ENCODE measurements around the gene UTP3.
"Not testable (repeated sequence)": the region's sequence is repeated elsewhere in the genome, so short reads cannot be mapped to it uniquely, and the experiment has no call there.

Gene UTP3

DNA sequence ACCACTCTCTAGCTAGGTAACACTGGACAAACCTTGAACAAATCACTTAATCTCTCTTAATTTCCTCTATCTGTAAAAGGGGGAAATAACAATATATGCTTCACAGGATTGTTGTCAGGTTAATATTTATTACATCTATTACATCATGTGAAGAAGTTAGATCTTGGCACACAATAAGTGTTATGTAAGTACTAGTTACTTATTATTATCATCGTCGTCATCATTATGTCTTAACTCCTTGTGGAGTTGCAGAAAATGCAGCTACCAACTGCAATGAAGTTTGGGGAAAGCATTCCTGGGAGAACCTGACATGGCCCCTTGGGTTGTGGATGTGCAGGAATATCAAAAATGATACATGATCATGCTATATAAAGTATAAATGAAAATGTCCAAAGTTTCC lies 17.2 kb upstream of the UTP3 start:
- CTCF ChIA-PET, result no interaction called here

DNA sequence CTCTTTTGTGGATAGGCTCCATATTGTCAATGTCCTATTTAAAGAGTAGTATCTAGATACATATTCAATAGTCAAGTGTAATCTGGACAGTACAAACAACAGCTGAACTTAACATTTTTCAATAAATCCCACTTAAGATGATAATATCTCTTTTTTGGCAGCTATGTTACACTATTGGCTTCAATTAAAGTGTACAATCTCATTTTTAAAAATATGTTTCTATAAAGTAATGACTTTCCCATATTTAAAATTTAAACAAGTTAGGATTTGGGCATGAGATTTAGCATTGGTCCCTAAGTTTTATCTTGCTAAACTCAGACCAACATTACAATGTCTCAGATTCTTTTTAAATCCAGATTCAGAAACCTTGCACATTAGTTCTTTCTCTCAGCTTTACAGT lies 14.1 kb upstream of the UTP3 start:
- Mint-ChIP-seq H3K27ac (no peak overlapping the region), H3K9me3 (no peaks in the 10 kb centered on the region), H3K36me3 (peaks cover 5% of the 10 kb centered on the region), H3K4me3 (no peak overlapping the region), H3K27me3 (peaks cover 10% of the 10 kb centered on the region), H3K4me1 (peaks cover 41% of the 10 kb centered on the region)
- CTCF ChIA-PET, result interaction anchor here (0.9 kb wide), 1 partner anchor 18 kb away, joined by 3 read pairs; no protein-coding TSS in a partner anchor
- DNase-seq, result no peak

More for the DNA sequence above, 17.2 kb upstream of the UTP3 start:
- H3K27ac Mint-ChIP-seq, result no peak overlapping the region
- no peaks in the 10 kb centered on the region for H3K9me3 Mint-ChIP-seq
- peaks cover 5% of the 10 kb centered on the region for H3K36me3 Mint-ChIP-seq
- H3K27me3 Mint-ChIP-seq, result peaks cover 10% of the 10 kb centered on the region
- DNase-seq, result no peak
- peaks cover 32% of the 10 kb centered on the region for H3K4me1 Mint-ChIP-seq
- H3K4me3 Mint-ChIP-seq, result no peak overlapping the region

DNA sequence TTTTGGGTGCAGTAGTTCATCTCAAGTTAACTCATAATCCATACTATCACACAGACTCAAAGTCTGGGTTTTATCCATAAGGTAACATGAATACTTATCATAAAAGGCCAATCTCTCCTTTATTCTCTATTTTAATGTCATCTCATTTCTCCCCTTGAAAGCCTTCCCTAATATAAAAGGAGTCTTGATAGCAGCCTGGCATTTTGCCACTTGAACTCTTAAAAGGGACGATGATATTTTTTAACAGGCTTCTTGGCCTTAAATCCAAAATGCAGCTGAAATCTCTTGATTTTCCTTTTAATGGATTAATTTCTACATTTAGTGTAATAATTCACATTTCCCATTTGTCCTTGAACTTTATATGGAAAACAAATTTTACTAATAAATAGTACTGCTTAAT lies 13.6 kb upstream of the UTP3 start:
- no peak overlapping the region for H3K27ac Mint-ChIP-seq
- CTCF ChIA-PET, result interaction anchor here (0.9 kb wide), 1 partner anchor 19 kb away, joined by 3 read pairs; no protein-coding TSS in a partner anchor
- peaks cover 10% of the 10 kb centered on the region for H3K27me3 Mint-ChIP-seq
- H3K36me3 Mint-ChIP-seq, result peaks cover 5% of the 10 kb centered on the region
- DNase-seq, result no peak
- no peaks in the 10 kb centered on the region for H3K9me3 Mint-ChIP-seq
- peaks cover 47% of the 10 kb centered on the region for H3K4me1 Mint-ChIP-seq
- no peak overlapping the region for H3K4me3 Mint-ChIP-seq

DNA sequence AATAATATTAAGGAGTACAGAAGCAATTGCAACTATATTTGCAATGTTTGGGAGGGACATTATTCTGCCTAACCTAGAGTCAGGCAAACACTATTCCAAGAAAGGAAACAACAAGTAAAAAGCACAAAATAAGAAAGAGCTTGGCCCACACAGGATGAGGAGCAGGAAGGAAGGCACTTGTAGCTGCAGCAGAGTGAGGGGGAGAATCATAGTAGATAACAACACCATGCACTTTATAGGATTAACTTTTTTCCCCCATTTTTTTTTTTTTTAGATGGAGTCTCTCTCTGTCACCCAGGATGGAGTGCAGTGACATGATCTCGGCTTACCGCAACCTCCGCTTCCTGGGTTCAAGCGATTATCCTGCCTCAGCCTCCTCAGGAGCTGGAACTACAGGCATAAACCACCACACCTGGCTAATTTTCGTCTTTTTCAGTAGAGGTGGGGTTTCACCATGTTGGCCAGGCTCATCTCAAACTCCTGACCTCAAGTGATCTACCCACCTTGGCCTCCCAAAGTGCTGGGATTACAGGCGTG lies 11.7 kb upstream of the UTP3 start:
- CTCF ChIA-PET, result interaction anchor here (0.7 to 2.3 kb wide), 3 partner anchors 9 to 1419 kb away, joined by 3 to 5 read pairs (median 3); no protein-coding TSS in a partner anchor
- DNase-seq, result no peak
- H3K27me3 Mint-ChIP-seq, result peaks cover 5% of the 10 kb centered on the region

DNA sequence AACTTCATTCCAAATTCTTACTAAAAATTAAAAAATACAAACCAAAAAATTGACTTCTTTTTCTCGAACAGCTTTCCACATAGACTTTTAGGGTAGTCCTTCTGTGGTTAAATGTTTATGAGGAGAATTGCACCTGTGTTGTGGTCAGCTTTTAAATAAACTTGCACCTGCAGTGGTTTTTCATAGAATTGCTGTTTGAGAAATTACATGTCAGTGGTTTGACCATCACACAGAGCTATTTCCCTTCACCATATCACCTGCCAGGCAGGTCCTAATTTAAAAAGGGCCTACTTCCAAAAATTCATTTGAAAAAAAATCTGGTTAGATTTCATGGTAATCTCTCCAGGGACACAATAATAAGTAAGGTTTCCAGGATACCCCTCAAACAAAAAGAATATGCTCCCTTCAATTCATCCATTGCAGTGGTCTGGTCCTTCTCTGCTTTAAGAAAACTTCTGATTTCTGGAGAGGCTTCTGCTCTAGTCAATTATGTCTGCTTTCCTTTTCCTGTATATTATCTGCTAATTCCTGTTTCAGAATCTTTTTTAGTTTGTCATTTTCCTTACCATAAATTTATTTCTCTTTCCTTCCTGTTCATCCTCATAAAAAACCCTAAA lies 9.8 kb upstream of the UTP3 start:
- H3K9me3 Mint-ChIP-seq, result peaks cover 4% of the 10 kb centered on the region
- H3K4me1 Mint-ChIP-seq, result peaks cover 70% of the 10 kb centered on the region
- peaks cover 3% of the 10 kb centered on the region for H3K27me3 Mint-ChIP-seq
- CTCF ChIA-PET, result interaction anchor here (1.0 to 2.3 kb wide), 2 partner anchors 26 to 56 kb away, joined by 4 to 5 read pairs; no protein-coding TSS in a partner anchor
- peaks cover 14% of the 10 kb centered on the region for H3K36me3 Mint-ChIP-seq
- H3K27ac Mint-ChIP-seq, result peak overlapping the region; percentile 87
- H3K4me3 Mint-ChIP-seq, result peak overlapping the region; percentile 4
- no peak for DNase-seq

More for the DNA sequence above, 11.7 kb upstream of the UTP3 start:
- peaks cover 63% of the 10 kb centered on the region for H3K4me1 Mint-ChIP-seq
- H3K27ac Mint-ChIP-seq, result peak overlapping the region; percentile 82
- H3K36me3 Mint-ChIP-seq, result peaks cover 11% of the 10 kb centered on the region
- H3K4me3 Mint-ChIP-seq, result peak overlapping the region; percentile 21
- no peaks in the 10 kb centered on the region for H3K9me3 Mint-ChIP-seq

DNA sequence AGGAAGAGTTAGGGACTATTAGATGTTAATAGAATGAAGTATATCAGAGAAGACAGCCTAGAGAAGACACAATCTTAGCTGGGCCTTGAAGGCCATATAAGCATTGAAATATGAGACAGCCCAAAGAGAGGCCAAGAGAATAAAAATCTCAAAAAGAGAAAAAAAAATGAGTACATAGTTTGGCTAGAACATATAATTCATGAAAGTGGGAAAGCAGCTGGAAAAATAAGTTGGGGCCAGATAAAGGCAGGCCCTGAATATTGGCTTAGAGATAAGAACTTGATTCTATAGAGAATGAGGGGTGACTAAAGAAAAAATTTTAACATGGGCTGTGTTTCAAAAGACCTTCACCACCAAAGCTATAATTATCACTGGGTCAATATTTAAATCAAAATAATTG lies 7.4 kb upstream of the UTP3 start:
- Mint-ChIP-seq H3K36me3 (peaks cover 10% of the 10 kb centered on the region), H3K27me3 (no peaks in the 10 kb centered on the region), H3K27ac (no peak overlapping the region), H3K9me3 (peaks cover 4% of the 10 kb centered on the region), H3K4me1 (peaks cover 69% of the 10 kb centered on the region), H3K4me3 (no peak overlapping the region)
- CTCF ChIA-PET, result interaction anchor here (1.1 kb wide), 1 partner anchor 55 kb away, joined by 3 read pairs; no protein-coding TSS in a partner anchor
- no peak for DNase-seq

DNA sequence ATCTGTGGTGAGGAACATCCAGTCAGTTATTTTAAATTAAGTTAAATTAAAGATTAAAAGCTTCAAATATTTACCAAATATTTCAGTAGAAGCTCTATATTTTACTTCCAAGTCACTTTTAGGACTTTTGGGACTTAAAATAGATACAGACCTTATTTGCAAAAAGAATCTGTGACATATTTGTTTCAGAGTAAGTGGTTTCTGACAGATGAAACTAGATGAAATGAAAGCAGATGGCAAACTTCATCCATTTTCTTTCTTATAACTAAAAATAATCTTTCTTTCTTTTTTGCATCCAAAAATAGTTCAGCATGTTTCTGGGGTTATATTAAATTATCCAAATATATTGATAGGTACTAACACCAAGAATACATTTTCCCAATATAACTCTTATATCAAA lies 6.6 kb upstream of the UTP3 start:
- CTCF ChIA-PET, result interaction anchor here (1.1 kb wide), 1 partner anchor 54 kb away, joined by 3 read pairs; no protein-coding TSS in a partner anchor
- Mint-ChIP-seq H3K4me3 (no peak overlapping the region), H3K27ac (no peak overlapping the region), H3K27me3 (no peaks in the 10 kb centered on the region), H3K4me1 (peaks cover 64% of the 10 kb centered on the region), H3K9me3 (peaks cover 4% of the 10 kb centered on the region), H3K36me3 (peaks cover 10% of the 10 kb centered on the region)
- no peak for DNase-seq

DNA sequence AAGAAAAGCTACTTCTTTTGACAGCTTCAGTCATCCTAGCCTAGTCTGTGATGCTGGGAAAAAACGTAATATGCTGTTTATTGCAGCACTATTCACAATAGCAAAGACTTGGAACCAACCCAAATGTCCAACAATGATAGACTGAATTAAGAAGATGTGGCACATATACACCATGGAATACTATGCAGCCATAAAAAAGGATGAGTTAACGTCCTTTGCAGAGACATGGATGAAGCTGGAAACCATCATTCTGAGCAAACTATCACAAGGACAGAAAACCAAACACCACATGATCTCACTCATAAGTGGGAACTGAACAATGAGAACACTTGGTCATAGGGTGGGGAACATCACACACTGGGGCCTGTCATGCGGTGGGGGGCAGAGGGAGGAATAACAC lies 6.2 kb upstream of the UTP3 start:
- not testable (repeated sequence) for H3K36me3 Mint-ChIP-seq, DNase-seq, H3K4me3 Mint-ChIP-seq, H3K27me3 Mint-ChIP-seq, H3K27ac Mint-ChIP-seq, H3K9me3 Mint-ChIP-seq
- H3K4me1 Mint-ChIP-seq, result peaks cover 60% of the 10 kb centered on the region
- CTCF ChIA-PET, result interaction anchor here (1.1 kb wide), 1 partner anchor 54 kb away, joined by 3 read pairs; no protein-coding TSS in a partner anchor

DNA sequence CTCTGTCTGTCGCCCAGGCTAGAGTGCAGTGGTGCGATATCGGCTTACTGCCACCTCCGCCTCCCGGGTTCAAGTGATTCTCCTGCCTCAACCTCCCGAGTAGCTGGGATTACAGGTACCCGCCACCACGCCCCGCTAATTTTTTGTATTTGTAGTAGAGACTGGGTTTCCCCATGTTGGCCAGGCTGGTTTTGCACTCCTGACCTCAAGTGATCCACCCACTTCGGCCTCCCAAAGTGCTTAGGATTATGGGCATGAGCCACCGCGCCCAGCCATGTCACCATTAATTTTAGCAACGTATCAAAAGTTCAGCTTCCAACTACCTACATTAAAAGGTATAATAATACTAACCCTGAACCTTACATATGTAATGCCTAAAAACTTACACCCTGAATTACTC lies 940 bp upstream of the UTP3 start:
- H3K9me3 Mint-ChIP-seq, result peaks cover under 1% of the 10 kb centered on the region
- peaks cover 29% of the 10 kb centered on the region for H3K36me3 Mint-ChIP-seq
- H3K27me3 Mint-ChIP-seq, result no peaks in the 10 kb centered on the region
- H3K27ac Mint-ChIP-seq, result peak overlapping the region; percentile 96
- CTCF ChIA-PET, result interaction anchor here (0.7 to 1.0 kb wide), 4 partner anchors 35 to 114 kb away, joined by 3 read pairs; no protein-coding TSS in a partner anchor
- H3K4me1 Mint-ChIP-seq, result peaks cover 58% of the 10 kb centered on the region
- peak overlapping the region; percentile 92 for H3K4me3 Mint-ChIP-seq
- DNase-seq, result peak; percentile 29

DNA sequence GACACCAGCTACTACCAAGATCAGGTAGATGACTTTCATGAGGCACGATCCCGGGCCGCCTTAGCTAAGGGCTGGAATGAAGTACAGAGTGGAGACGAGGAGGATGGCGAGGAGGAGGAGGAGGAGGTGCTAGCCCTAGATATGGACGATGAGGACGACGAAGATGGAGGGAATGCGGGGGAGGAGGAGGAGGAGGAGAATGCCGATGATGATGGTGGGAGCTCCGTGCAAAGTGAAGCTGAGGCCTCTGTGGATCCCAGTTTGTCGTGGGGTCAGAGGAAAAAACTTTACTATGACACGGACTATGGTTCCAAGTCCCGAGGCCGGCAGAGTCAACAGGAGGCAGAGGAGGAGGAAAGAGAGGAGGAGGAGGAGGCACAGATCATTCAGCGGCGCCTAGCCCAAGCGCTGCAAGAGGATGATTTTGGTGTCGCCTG lies 481 bp downstream of the UTP3 start:
- CTCF ChIA-PET, result interaction anchor here (0.7 to 3.4 kb wide), 11 partner anchors 9 to 143 kb away, joined by 3 to 14 read pairs (median 5); no protein-coding TSS in a partner anchor
- Mint-ChIP-seq H3K27ac (peak overlapping the region; percentile 96), H3K9me3 (no peaks in the 10 kb centered on the region), H3K36me3 (peaks cover 31% of the 10 kb centered on the region), H3K4me1 (peaks cover 56% of the 10 kb centered on the region), H3K27me3 (no peaks in the 10 kb centered on the region), H3K4me3 (peak overlapping the region; percentile 92)
- no peak for DNase-seq

DNA sequence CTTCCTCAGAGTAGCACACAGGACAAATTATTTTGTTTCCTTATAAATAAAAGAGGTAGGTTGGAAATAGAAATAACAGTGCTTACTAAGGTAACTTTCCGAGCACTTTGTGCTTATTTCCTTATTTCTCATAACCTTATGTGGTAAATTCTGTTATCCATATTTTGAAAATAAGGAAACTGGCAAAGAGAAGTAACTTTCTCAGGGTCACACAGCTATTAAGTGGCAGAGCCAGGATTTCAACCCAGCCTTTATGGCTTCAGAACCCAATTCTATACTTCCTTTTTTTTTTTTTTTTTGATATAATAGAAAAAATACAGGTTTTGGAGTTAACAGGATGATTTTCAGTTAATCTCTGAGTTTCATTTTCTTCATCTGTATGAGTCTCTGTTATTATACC lies 3.3 kb downstream of the UTP3 start:
- no peak for DNase-seq
- peak overlapping the region; percentile 72 for H3K27ac Mint-ChIP-seq
- H3K27me3 Mint-ChIP-seq, result no peaks in the 10 kb centered on the region
- H3K9me3 Mint-ChIP-seq, result no peaks in the 10 kb centered on the region
- peaks cover 45% of the 10 kb centered on the region for H3K4me1 Mint-ChIP-seq
- CTCF ChIA-PET, result interaction anchor here (0.6 to 3.4 kb wide), 4 partner anchors 10 to 250 kb away, joined by 3 to 14 read pairs (median 4); no protein-coding TSS in a partner anchor
- H3K36me3 Mint-ChIP-seq, result peaks cover 35% of the 10 kb centered on the region
- H3K4me3 Mint-ChIP-seq, result peak overlapping the region; percentile 32

DNA sequence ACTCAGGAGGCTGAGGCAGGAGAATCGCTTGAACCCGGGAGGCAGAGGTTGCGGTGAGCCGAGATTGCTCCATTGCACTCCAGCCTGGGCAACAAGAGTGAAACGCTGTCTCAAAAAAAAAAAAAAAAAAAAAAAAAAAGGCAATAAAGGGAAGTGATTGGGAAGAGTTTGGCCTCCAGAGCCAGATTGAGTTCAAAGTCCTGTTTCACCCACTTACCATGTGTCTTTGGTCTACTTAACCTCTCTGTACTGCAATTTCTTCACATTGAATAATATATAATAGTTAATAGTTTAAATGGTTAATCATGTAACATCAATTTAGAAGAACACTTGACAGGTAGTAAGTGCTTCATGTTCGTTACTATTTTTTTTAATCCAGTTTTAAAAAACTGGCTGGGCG lies 6.3 kb downstream of the UTP3 start:
- H3K27me3 Mint-ChIP-seq, H3K4me3 Mint-ChIP-seq, CTCF ChIA-PET, H3K9me3 Mint-ChIP-seq, H3K27ac Mint-ChIP-seq, DNase-seq: not testable (repeated sequence)
- Mint-ChIP-seq H3K36me3 (peaks cover 21% of the 10 kb centered on the region), H3K4me1 (peaks cover 25% of the 10 kb centered on the region)

DNA sequence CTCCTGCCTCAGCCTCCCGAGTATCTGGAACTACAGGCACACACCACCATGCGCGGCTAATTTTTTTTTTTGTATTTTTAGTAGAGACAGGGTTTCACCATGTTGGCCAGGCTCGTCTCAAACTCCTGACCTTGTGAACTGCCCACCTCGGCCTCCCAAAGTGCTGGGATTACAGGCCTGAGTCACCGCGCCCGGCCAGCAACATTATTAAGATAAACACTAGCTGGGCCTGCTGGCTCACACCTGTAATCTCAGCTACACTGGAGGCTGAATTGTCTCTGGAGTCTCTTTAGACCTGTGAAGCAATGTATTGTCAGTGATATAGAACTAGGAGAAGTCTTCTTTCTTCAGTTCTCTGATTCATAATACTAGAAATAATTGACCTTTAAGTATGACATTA lies 10.1 kb downstream of the UTP3 start:
- H3K9me3 Mint-ChIP-seq, H3K27me3 Mint-ChIP-seq, H3K27ac Mint-ChIP-seq, H3K4me3 Mint-ChIP-seq, DNase-seq, H3K36me3 Mint-ChIP-seq: not testable (repeated sequence)
- CTCF ChIA-PET, result interaction anchor here (1.1 kb wide), 1 partner anchor 9 kb away, joined by 4 read pairs; no protein-coding TSS in a partner anchor
- H3K4me1 Mint-ChIP-seq, result peaks cover 11% of the 10 kb centered on the region

DNA sequence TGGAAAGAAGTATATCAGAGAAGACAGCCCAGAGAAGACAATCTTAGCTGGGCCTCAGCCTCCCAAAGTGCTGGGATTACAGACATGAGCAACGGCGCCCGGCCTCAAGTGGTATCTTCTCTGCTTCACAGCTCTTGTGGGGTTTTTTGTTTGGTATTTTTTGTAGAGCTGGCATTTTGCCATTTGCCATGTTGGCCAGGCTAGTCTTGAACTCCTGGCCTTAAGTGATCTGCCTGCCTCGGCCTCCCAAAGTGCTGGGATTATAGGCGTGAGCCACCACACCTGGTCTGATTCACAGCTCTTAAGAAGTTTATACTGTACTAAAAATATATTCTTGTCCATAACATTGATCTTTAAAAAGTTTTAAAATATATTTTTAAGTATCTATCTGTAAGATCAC lies 12.4 kb downstream of the UTP3 start:
- CTCF ChIA-PET, result interaction anchor here (2.0 to 2.5 kb wide), 2 partner anchors 11 to 34 kb away, joined by 5 to 11 read pairs; no protein-coding TSS in a partner anchor
- Mint-ChIP-seq H3K27me3 (no peaks in the 10 kb centered on the region), H3K4me3 (no peak overlapping the region), H3K4me1 (peaks cover 20% of the 10 kb centered on the region), H3K27ac (no peak overlapping the region), H3K36me3 (peaks cover 3% of the 10 kb centered on the region), H3K9me3 (no peaks in the 10 kb centered on the region)
- no peak for DNase-seq

Data from activated naive CD4-positive, alpha-beta T cell treated with anti-CD3 and anti-CD28 coated beads, Interleukin-2, amount 10 ng/mL, durations not matched to agents 7 days and 5 days (primary cell).